Liver (tissue), 2 donors: ENCODE results near the gene PITPNC1.

Source experiments
- ATF3 ChIP-seq: IDR thresholded peaks from 2 replicates; pipeline ENCODE4 v1.6.1; 2016; ENCODE audit warnings: antibody characterized with exemption
- RAD21 ChIP-seq, 2 donors: IDR thresholded peaks; 2 replicates each; pipeline ENCODE4 v1.6.1; 2016; ENCODE audit warnings: antibody characterized with exemption in 2 of 2, mild to moderate bottlenecking in 2 of 2
- donor health status: healthy.

- TF ChIP-seq RAD21 (IDR thresholded peaks at IDR 0.05) = no peak
- no peak for TF ChIP-seq ATF3
Observed at GRCh38 chr17:67555855-67556254, 178.8 kb downstream of the PITPNC1 start.
